Activated CD8-positive, alpha-beta T cell treated with anti-CD3 and anti-CD28 coated beads for 36 hours (primary cell): ENCODE results near the gene TADA2A. TPM values are rescaled to one million over a fixed set of nuclear protein-coding genes. Genes with fewer than 3 reads are reported as not detected.

Experiments used
- ATAC-seq: fragments of 200-7000 bp; cut with Tn5 transposase; one replicate; pipeline ENCODE4 v1.10.0; 2021; ENCODE audit warnings: mild to moderate bottlenecking, moderate library complexity
- CTCF ChIA-PET: fragments of 350-600 bp; sonication (Branson Sonifier 250); formaldehyde crosslinking; loops from one replicate; lab custom pipeline; 2021; ENCODE audit warnings: antibody characterized with exemption; lab: Charles Lee
- POLR2A ChIA-PET: fragments of 350-600 bp; sonication (Branson Sonifier 250); formaldehyde crosslinking; loops from one replicate; lab custom pipeline; 2021; ENCODE audit warnings: antibody characterized with exemption; lab: Charles Lee
- DNase-seq: peaks from one replicate; pipeline ENCODE4 v3.0.0-alpha.2; 2020
- H3K27ac Mint-ChIP-seq: one replicate; pipeline ENCODE4 v1.8.0; 2021; ENCODE audit warnings: mild to moderate bottlenecking, mixed read lengths
- H3K27me3 Mint-ChIP-seq: one replicate; pipeline ENCODE4 v1.8.0; 2021; ENCODE audit warnings: mixed read lengths
- H3K36me3 Mint-ChIP-seq: one replicate; pipeline ENCODE4 v1.8.0; 2021; ENCODE audit warnings: low read depth, mixed read lengths
- H3K4me1 Mint-ChIP-seq: one replicate; pipeline ENCODE4 v1.8.0; 2021; ENCODE audit warnings: low read depth, mixed read lengths
- H3K4me3 Mint-ChIP-seq: one replicate; pipeline ENCODE4 v1.8.0; 2021; ENCODE audit warnings: mild to moderate bottlenecking, moderate library complexity, mixed read lengths
- H3K9me3 Mint-ChIP-seq: one replicate; pipeline ENCODE4 v1.8.0; 2021; ENCODE audit warnings: mixed read lengths
- CTCF ChIP-seq: fragments of 200-600 bp; IDR thresholded peaks from one replicate; pipeline ENCODE4 v1.8.0; 2022; ENCODE audit warnings: antibody characterized with exemption, mild to moderate bottlenecking
- intact Hi-C: fragments of 100-400 bp; cut with micrococcal nuclease; formaldehyde crosslinking; loops from one replicate; pipeline ENCODE4 v1.10.0; 2022
- total RNA-seq, 2 experiments: library from RNA; stranded (reverse); gene quantifications; one replicate each; pipeline ENCODE4 v1.2.3, GENCODE V29; 2021

TADA2A gene
- total RNA-seq, 2 experiments from 2014 or later, result 31.5 to 36.5 TPM

- Mint-ChIP-seq H3K4me1 (peaks cover 10% of the 10 kb centered on the region), H3K27ac (peak overlapping the region; percentile 23), H3K9me3 (no peaks in the 10 kb centered on the region), H3K4me3 (no peak overlapping the region), H3K36me3 (peaks cover 27% of the 10 kb centered on the region), H3K27me3 (no peaks in the 10 kb centered on the region)
- ChIA-PET CTCF (no interaction called here), POLR2A (no interaction called here)
- ATAC-seq (no peak), DNase-seq (no peak)
- intact Hi-C loops, result loop anchor here (10.0 kb wide), 1 partner anchor 275 kb away; no protein-coding TSS in a partner anchor
- TF ChIP-seq CTCF, result no peak
Observed at GRCh38 chr17:37520174-37520573, 113.5 kb downstream of the TADA2A start.

- no peak for DNase-seq
- peaks cover 25% of the 10 kb centered on the region for H3K36me3 Mint-ChIP-seq
- no peak for TF ChIP-seq CTCF
- no peaks in the 10 kb centered on the region for H3K9me3 Mint-ChIP-seq
- POLR2A ChIA-PET, result no interaction called here
- peaks cover 10% of the 10 kb centered on the region for H3K4me1 Mint-ChIP-seq
- H3K27ac Mint-ChIP-seq, result no peak overlapping the region
- H3K4me3 Mint-ChIP-seq, result no peak overlapping the region
- no peak for ATAC-seq
- no peaks in the 10 kb centered on the region for H3K27me3 Mint-ChIP-seq
- intact Hi-C loops, result loop anchor here (10.0 kb wide), 1 partner anchor 273 kb away; no protein-coding TSS in a partner anchor
- CTCF ChIA-PET, result interaction anchor here (1.1 kb wide), 1 partner anchor 20 kb away, joined by 3 read pairs; no protein-coding TSS in a partner anchor
Observed at GRCh38 chr17:37521821-37522220, 115.1 kb downstream of the TADA2A start.

GRCh38 chr17:37523715-37524219 is 117.1 kb downstream of the TADA2A start:
- Mint-ChIP-seq H3K9me3 (no peaks in the 10 kb centered on the region), H3K4me3 (no peak overlapping the region), H3K36me3 (peaks cover 19% of the 10 kb centered on the region), H3K27ac (peak overlapping the region; percentile 67), H3K4me1 (peaks cover 10% of the 10 kb centered on the region), H3K27me3 (no peaks in the 10 kb centered on the region)
- CTCF ChIA-PET, result interaction anchor here (1.0 to 1.5 kb wide), 3 partner anchors 18 to 246 kb away, joined by 3 to 4 read pairs (median 3); no protein-coding TSS in a partner anchor
- no peak for DNase-seq
- no peak for TF ChIP-seq CTCF
- intact Hi-C loops, result loop anchor here (10.0 kb wide), 1 partner anchor 271 kb away; no protein-coding TSS in a partner anchor
- peak; percentile 32 for ATAC-seq
- POLR2A ChIA-PET, result no interaction called here

GRCh38 chr17:37527249-37527851 is 120.7 kb downstream of the TADA2A start:
- peak; percentile 74 for TF ChIP-seq CTCF
- POLR2A ChIA-PET, result no interaction called here
- Mint-ChIP-seq H3K9me3 (no peaks in the 10 kb centered on the region), H3K27me3 (no peaks in the 10 kb centered on the region), H3K4me3 (no peak overlapping the region), H3K27ac (no peak overlapping the region), H3K4me1 (peaks cover 7% of the 10 kb centered on the region), H3K36me3 (peaks cover 13% of the 10 kb centered on the region)
- CTCF ChIA-PET, result interaction anchor here (0.5 to 2.1 kb wide), 22 partner anchors 8 to 441 kb away, joined by 3 to 16 read pairs (median 4); partner anchors contain the start of genes DDX52 and SYNRG
- DNase-seq (peak; percentile 32), ATAC-seq (peak; percentile 90)
- intact Hi-C loops, result loop anchor here (10.0 kb wide), 1 partner anchor 267 kb away; no protein-coding TSS in a partner anchor

Other genes starting within 250 kb of the TADA2A start
- not detected for gene C17orf78, start 30.9 kb upstream of the TADA2A start, total RNA-seq
- gene ACACA, start 50 bp upstream of the TADA2A start, total RNA-seq, result 10 to 100 TPM; 66.0 to 68.2 TPM
- gene DUSP14, start 83.0 kb downstream of the TADA2A start, total RNA-seq, result 10 to 100 TPM; 13.3 to 15.5 TPM
- 10 to 100 TPM; 35.4 to 43.1 TPM for gene SYNRG, start 202.5 kb downstream of the TADA2A start, total RNA-seq
- 10 to 100 TPM; 33.1 to 34.5 TPM for gene DDX52, start 236.6 kb downstream of the TADA2A start, total RNA-seq